Upper lobe of left lung (tissue), 4 donors: Measurements from ENCODE around the gene NCS1.

Source experiments
- CTCF ChIP-seq, 6 experiments: fragments of 450-650 bp in 4 of 6; fragments of 200-600 bp in 2 of 6; sonication (generic) in 2 of 6; IDR thresholded peaks; one replicate each; pipeline ENCODE4 v1.5.1; 2016 to 2019; ENCODE audit warnings: antibody characterized with exemption in 6 of 6
- EP300 ChIP-seq, 4 donors: sonication (generic); formaldehyde crosslinking; IDR thresholded peaks; one replicate each; pipeline ENCODE4 v1.5.1; 2017; ENCODE audit warnings: antibody characterized with exemption in 4 of 4, control low read depth in 2 of 4
- POLR2A ChIP-seq, 4 donors: fragments of 450-650 bp; IDR thresholded peaks; one replicate each; pipeline ENCODE4 v1.5.1; 2016 to 2017; ENCODE audit warnings: antibody characterized with exemption in 4 of 4, mild to moderate bottlenecking in 2 of 4
- POLR2AphosphoS5 ChIP-seq, 2 donors: sonication (generic); formaldehyde crosslinking; IDR thresholded peaks; one replicate each; pipeline ENCODE4 v1.5.1; 2017; ENCODE audit warnings: antibody characterized with exemption in 2 of 2

GRCh38 chr9:130179331-130179907 lies 7.2 kb downstream of the NCS1 start:
- TF ChIP-seq POLR2A (IDR thresholded peaks at IDR 0.05) (no peak), CTCF (IDR thresholded peaks at IDR 0.05) (no peak), POLR2AphosphoS5 (IDR thresholded peaks at IDR 0.05) (no peak), EP300 (IDR thresholded peaks at IDR 0.05) (no peak)
